PC-3 (cell line): Measurements from ENCODE around the gene WNT2B. TPM values are rescaled to one million over a fixed set of nuclear protein-coding genes. Genes with fewer than 3 reads are reported as not detected.
A peak's percentile ranks its signal among the peaks of the same experiment; 100 is the strongest.

Source experiments
- ATAC-seq: fragments of 200-7000 bp; cut with Tn5 transposase; 2 replicates; pipeline ENCODE4 v1.9.1; 2020; ENCODE audit warnings: mild to moderate bottlenecking, moderate library complexity
- BruUV-seq: library from RNA; stranded (reverse); fragments of 400-500 nt; replicated peaks from 2 replicates; lab custom pipeline; 2021; lab: Mats Ljungman, UMichigan
- CTCF ChIA-PET: fragments of 300-600 bp; sonication (Branson Sonifier 250); formaldehyde crosslinking; loops from one replicate; lab custom pipeline; 2022; ENCODE audit warnings: antibody characterized with exemption; lab: Charles Lee
- POLR2A ChIA-PET: fragments of 300-600 bp; sonication (Branson Sonifier 250); formaldehyde crosslinking; loops from one replicate; lab custom pipeline; 2022; ENCODE audit warnings: antibody characterized with exemption; ENCODE audit not compliant: unreplicated experiment; lab: Charles Lee
- DNase-seq: peaks from one replicate; pipeline ENCODE4 v3.0.0-alpha.2; 2015
- H2AFZ ChIP-seq: fragments of 300-600 bp; sonication (generic); 2 replicates; pipeline ENCODE4 v1.6.0; 2016; ENCODE audit warnings: antibody characterized with exemption, low read length
- H3F3A ChIP-seq: fragments of 300-600 bp; sonication (generic); one replicate; pipeline ENCODE4 v1.6.0; 2017; ENCODE audit warnings: antibody characterized with exemption, low read length, control low read depth, mild to moderate bottlenecking; ENCODE audit not compliant: unreplicated experiment
- H3K27ac ChIP-seq: fragments of 300-600 bp; sonication (generic); 2 replicates; pipeline ENCODE4 v1.5.1; 2016; ENCODE audit warnings: mild to moderate bottlenecking, low read length
- H3K27me3 ChIP-seq: fragments of 300-600 bp; sonication (generic); 2 replicates; pipeline ENCODE4 v1.6.1; 2016; ENCODE audit warnings: low read length, mixed read lengths
- H3K36me3 ChIP-seq: fragments of 300-600 bp; sonication (generic); 2 replicates; pipeline ENCODE4 v1.6.1; 2016; ENCODE audit warnings: low read depth, mixed run types, low read length, mixed read lengths
- H3K4me1 ChIP-seq: fragments of 300-600 bp; sonication (generic); 2 replicates; pipeline ENCODE4 v1.5.1; 2016; ENCODE audit warnings: low read length; ENCODE audit not compliant: insufficient read depth
- H3K4me2 ChIP-seq: fragments of 300-600 bp; sonication (generic); 2 replicates; pipeline ENCODE4 v1.6.0; 2016; ENCODE audit warnings: low read length
- H3K4me3 ChIP-seq: fragments of 300-600 bp; sonication (generic); 2 replicates; pipeline ENCODE4 v1.5.1; 2016; ENCODE audit warnings: mild to moderate bottlenecking, low read length, mixed read lengths
- H3K79me2 ChIP-seq: fragments of 300-600 bp; sonication (generic); 2 replicates; pipeline ENCODE4 v1.6.1; 2017; ENCODE audit warnings: low read length, mixed read lengths
- H3K9ac ChIP-seq: fragments of 300-600 bp; sonication (generic); 2 replicates; pipeline ENCODE4 v1.6.0; 2016; ENCODE audit warnings: mild to moderate bottlenecking, low read length
- H3K9me2 ChIP-seq: fragments of 300-600 bp; sonication (generic); replicated peaks from 2 replicates; pipeline ENCODE4 v1.6.1; 2016; ENCODE audit warnings: mixed run types, low read length, mixed read lengths
- H3K9me3 ChIP-seq: fragments of 300-600 bp; sonication (generic); 2 replicates; pipeline ENCODE4 v1.6.1; 2016; ENCODE audit warnings: low read length, mixed read lengths
- H4K20me1 ChIP-seq: fragments of 300-600 bp; sonication (generic); 2 replicates; pipeline ENCODE4 v1.6.1; 2016; ENCODE audit warnings: low read length, mixed read lengths
- EZH2 ChIP-seq: fragments of 300-600 bp; sonication (generic); IDR thresholded peaks from one replicate; pipeline ENCODE4 v1.6.1; 2017; ENCODE audit warnings: antibody characterized with exemption, mild to moderate bottlenecking, low read length; ENCODE audit not compliant: unreplicated experiment
- EZH2phosphoT487 ChIP-seq: fragments of 300-600 bp; sonication (generic); IDR thresholded peaks from 2 replicates; pipeline ENCODE4 v1.6.1; 2018; ENCODE audit warnings: mild to moderate bottlenecking, antibody characterized with exemption, low read length, borderline replicate concordance
- intact Hi-C: fragments of 100-400 bp; cut with micrococcal nuclease; formaldehyde crosslinking; loops from 2 replicates; pipeline ENCODE4 v1.9.0; 2023
- total RNA-seq: library from RNA; depleted of rRNA; stranded (reverse); fragments of >200 nt; gene quantifications from 2 replicates; pipeline ENCODE4 v1.2.3, GENCODE V29; 2014
- TF ChIP-seq, protein P1 (sequence below): fragments of 300-600 bp; sonication (generic); conservative IDR thresholded peaks from 2 replicates; pipeline ENCODE4 v1.5.1; 2017; ENCODE audit warnings: antibody characterized with exemption, low read depth, mild to moderate bottlenecking, low read length

WNT2B gene
- total RNA-seq, 1 experiment from 2014 or later, result 0.55 TPM

DNA sequence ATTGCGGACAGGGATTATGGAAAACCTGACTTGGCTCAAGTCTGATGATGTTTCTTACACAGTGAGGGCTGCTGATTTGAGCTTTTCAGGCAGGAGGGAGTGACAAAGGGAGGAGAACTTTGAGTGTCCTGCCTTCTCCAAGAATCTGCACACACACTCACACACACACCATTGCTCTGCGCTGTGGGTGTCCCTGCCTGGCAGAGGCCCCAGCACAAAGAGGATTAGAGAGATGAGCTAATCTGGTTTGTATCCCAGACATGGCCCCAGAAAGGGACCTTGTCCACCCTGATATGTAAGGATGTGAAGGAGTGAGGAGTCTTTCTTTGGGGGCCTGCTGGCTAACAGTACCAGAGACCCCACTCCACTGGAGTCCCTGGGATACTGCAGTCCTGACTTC lies 5.9 kb upstream of the WNT2B start:
- Histone ChIP-seq H3K36me3 (no peaks in the 10 kb centered on the region), H3K4me2 (no peak overlapping the region), H3K9me3 (no peaks in the 10 kb centered on the region), H3K79me2 (no peaks in the 10 kb centered on the region), H3K27ac (no peak overlapping the region), H3K9ac (no peak overlapping the region), H3K4me1 (peaks cover 2% of the 10 kb centered on the region; the same call in 1 of the 2 replicates), H3K27me3 (no peaks in the 10 kb centered on the region), H2AFZ (0 out of 2 replicates have a peak overlapping the region, but pooled peaks have one; percentile 87), H3K9me2 (no peaks in the 10 kb centered on the region), H4K20me1 (no peaks in the 10 kb centered on the region), H3K4me3 (no peak overlapping the region), H3F3A (no peaks in the 10 kb centered on the region)
- CTCF ChIA-PET, result interaction anchor here (1.5 kb wide), 2 partner anchors 27 to 36 kb away, joined by 4 to 9 read pairs; no protein-coding TSS in a partner anchor
- DNase-seq, result no peak
- ATAC-seq, result no peak
- BruUV-seq, result no TSS peak
- TF ChIP-seq, protein P1, sequence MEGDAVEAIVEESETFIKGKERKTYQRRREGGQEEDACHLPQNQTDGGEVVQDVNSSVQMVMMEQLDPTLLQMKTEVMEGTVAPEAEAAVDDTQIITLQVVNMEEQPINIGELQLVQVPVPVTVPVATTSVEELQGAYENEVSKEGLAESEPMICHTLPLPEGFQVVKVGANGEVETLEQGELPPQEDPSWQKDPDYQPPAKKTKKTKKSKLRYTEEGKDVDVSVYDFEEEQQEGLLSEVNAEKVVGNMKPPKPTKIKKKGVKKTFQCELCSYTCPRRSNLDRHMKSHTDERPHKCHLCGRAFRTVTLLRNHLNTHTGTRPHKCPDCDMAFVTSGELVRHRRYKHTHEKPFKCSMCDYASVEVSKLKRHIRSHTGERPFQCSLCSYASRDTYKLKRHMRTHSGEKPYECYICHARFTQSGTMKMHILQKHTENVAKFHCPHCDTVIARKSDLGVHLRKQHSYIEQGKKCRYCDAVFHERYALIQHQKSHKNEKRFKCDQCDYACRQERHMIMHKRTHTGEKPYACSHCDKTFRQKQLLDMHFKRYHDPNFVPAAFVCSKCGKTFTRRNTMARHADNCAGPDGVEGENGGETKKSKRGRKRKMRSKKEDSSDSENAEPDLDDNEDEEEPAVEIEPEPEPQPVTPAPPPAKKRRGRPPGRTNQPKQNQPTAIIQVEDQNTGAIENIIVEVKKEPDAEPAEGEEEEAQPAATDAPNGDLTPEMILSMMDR, result no peak
- no peak for TF ChIP-seq EZH2phosphoT487
- POLR2A ChIA-PET, result no interaction called here
- intact Hi-C loops, result loop anchor here (1.0 to 5.0 kb wide), 3 partner anchors 111 to 204 kb away; partner anchors contain the start of gene RHOC

DNA sequence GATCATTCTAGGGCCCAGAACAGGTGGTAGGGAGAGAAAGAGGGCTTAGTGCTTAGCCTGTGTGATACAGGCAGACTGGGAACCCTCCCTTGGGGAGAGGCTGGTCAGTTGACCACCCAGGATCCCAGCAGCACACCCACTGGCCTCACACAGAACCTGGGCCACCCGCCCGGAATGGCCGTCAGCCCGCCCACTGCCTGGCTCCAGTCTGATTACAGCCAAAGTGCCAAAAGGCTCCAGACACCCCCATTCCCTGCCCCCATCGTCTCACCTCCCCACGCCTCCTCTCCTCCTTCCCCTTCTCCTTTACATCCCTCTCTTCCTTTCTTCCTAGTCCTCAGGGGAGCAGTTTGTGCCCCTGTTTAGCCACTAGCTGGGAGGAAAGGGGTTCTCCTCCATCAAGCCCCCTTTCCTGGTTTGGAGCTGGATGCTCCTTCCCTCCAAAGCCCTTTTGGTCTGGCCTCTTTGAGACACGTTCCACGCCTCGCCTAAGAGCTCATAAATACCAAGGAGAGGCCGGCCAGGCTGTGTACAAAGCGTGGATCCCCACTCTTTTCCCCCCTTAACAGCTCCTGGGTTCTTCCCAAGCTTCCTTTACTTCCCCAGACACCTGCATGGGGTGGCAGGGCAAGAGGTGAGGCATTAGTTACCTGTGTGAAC lies 4.6 kb upstream of the WNT2B start:
- BruUV-seq, result no TSS peak
- H3F3A ChIP-seq, result no peaks in the 10 kb centered on the region
- no peak overlapping the region for H3K4me3 ChIP-seq
- intact Hi-C loops, result loop anchor here (5.0 kb wide), 1 partner anchor 203 kb away; the partner anchor contains the start of gene RHOC
- DNase-seq, result no peak
- H3K9me2 ChIP-seq, result no peaks in the 10 kb centered on the region
- no peak overlapping the region for H3K27ac ChIP-seq
- no peaks in the 10 kb centered on the region for H3K36me3 ChIP-seq
- H3K4me1 ChIP-seq, result peaks cover 7% of the 10 kb centered on the region; the same call in 1 of the 2 replicates
- no peak for ATAC-seq
- H4K20me1 ChIP-seq, result no peaks in the 10 kb centered on the region
- H3K79me2 ChIP-seq, result no peaks in the 10 kb centered on the region
- no peak overlapping the region for H3K4me2 ChIP-seq
- no peak overlapping the region for H3K9ac ChIP-seq
- H3K9me3 ChIP-seq, result no peaks in the 10 kb centered on the region
- CTCF ChIA-PET, result no interaction called here
- POLR2A ChIA-PET, result no interaction called here
- H3K27me3 ChIP-seq, result no peaks in the 10 kb centered on the region
- no peak for TF ChIP-seq EZH2phosphoT487
- no peak for TF ChIP-seq EZH2
- TF ChIP-seq, protein P1, result no peak
- H2AFZ ChIP-seq, result no peak overlapping the region
